Ectodermal cell (in vitro differentiated cells): ENCODE results near the gene BRF1.

Experiments used
- H3K27ac ChIP-seq: 2 replicates; pipeline ENCODE4 v1.7.0; 2013; ENCODE audit warnings: mild to moderate bottlenecking, low read depth, low read length; ENCODE audit not compliant: insufficient read depth, poor library complexity, severe bottlenecking
- H3K27me3 ChIP-seq: 2 replicates; pipeline ENCODE4 v1.7.0; 2013; ENCODE audit warnings: mild to moderate bottlenecking, low read length; ENCODE audit not compliant: insufficient read depth, control insufficient read depth, poor library complexity, severe bottlenecking
- H3K36me3 ChIP-seq: one replicate; pipeline ENCODE4 v1.7.0; 2013; ENCODE audit warnings: low read length; ENCODE audit not compliant: control insufficient read depth, insufficient read depth
- H3K4me1 ChIP-seq: one replicate; pipeline ENCODE4 v1.7.0; 2013; ENCODE audit warnings: low read length; ENCODE audit not compliant: control insufficient read depth, insufficient read depth
- H3K4me3 ChIP-seq: 2 replicates; pipeline ENCODE4 v1.7.0; 2013; ENCODE audit warnings: low read depth, low read length, control low read depth; ENCODE audit not compliant: insufficient read depth
- H3K9me3 ChIP-seq: 2 replicates; pipeline ENCODE4 v1.7.0; 2013; ENCODE audit warnings: mild to moderate bottlenecking, low read length, moderate library complexity; ENCODE audit not compliant: control insufficient read depth
- WGBS, 2 experiments: methylation state at CpG; one replicate each; pipeline ENCODE4 v1.1.7; 2013; ENCODE audit warnings: missing lambda C conversion rate in 2 of 2; 5-methylcytosine and 5-hydroxymethylcytosine counted together

Gene BRF1

GRCh38 chr14:105325303-105325702 lies 24.5 kb upstream of the BRF1 start:
- no peaks in the 10 kb centered on the region for H3K36me3 ChIP-seq
- no peak overlapping the region for H3K27ac ChIP-seq
- H3K4me3 ChIP-seq: no peak overlapping the region
- no peaks in the 10 kb centered on the region for H3K27me3 ChIP-seq
- 87 to 92% methylated on average over 9 of the region's 9 CpGs for WGBS, 2 experiments
- H3K4me1 ChIP-seq: peaks cover 47% of the 10 kb centered on the region
- no peaks in the 10 kb centered on the region for H3K9me3 ChIP-seq

GRCh38 chr14:105324871-105325270 lies 24.1 kb upstream of the BRF1 start:
- Histone ChIP-seq H3K36me3 (no peaks in the 10 kb centered on the region), H3K27me3 (no peaks in the 10 kb centered on the region), H3K27ac (no peak overlapping the region), H3K4me3 (no peak overlapping the region), H3K9me3 (no peaks in the 10 kb centered on the region), H3K4me1 (peaks cover 47% of the 10 kb centered on the region)
- 91 to 92% methylated on average over 12 of the region's 12 CpGs for WGBS, 2 experiments

GRCh38 chr14:105324080-105324778 lies 23.4 kb upstream of the BRF1 start:
- Histone ChIP-seq H3K27me3 (no peaks in the 10 kb centered on the region), H3K4me3 (no peak overlapping the region), H3K36me3 (no peaks in the 10 kb centered on the region), H3K9me3 (no peaks in the 10 kb centered on the region), H3K4me1 (peaks cover 47% of the 10 kb centered on the region), H3K27ac (no peak overlapping the region)
- WGBS, 2 experiments: 79 to 83% methylated on average over 30 of the region's 30 CpGs

- Histone ChIP-seq H3K27ac (no peak overlapping the region), H3K4me1 (peaks cover 47% of the 10 kb centered on the region), H3K9me3 (no peaks in the 10 kb centered on the region), H3K36me3 (no peaks in the 10 kb centered on the region), H3K27me3 (no peaks in the 10 kb centered on the region), H3K4me3 (no peak overlapping the region)
- 94 to 95% methylated on average over 13 of the region's 13 CpGs for WGBS, 2 experiments
Measured at GRCh38 chr14:105323663-105324062, 22.9 kb upstream of the BRF1 start.

- 90 to 92% methylated on average over 27 of the region's 27 CpGs for WGBS, 2 experiments
- no peak overlapping the region for H3K27ac ChIP-seq
- H3K4me1 ChIP-seq: peaks cover 40% of the 10 kb centered on the region
- H3K36me3 ChIP-seq: no peaks in the 10 kb centered on the region
- H3K4me3 ChIP-seq: no peak overlapping the region
- H3K27me3 ChIP-seq: no peaks in the 10 kb centered on the region
- no peaks in the 10 kb centered on the region for H3K9me3 ChIP-seq
Measured at GRCh38 chr14:105322791-105323556, 22.2 kb upstream of the BRF1 start.

GRCh38 chr14:105317546-105317945 lies 16.7 kb upstream of the BRF1 start:
- H3K36me3 ChIP-seq: no peaks in the 10 kb centered on the region
- no peak overlapping the region for H3K4me3 ChIP-seq
- H3K4me1 ChIP-seq: peaks cover 12% of the 10 kb centered on the region
- no peak overlapping the region for H3K27ac ChIP-seq
- H3K9me3 ChIP-seq: no peaks in the 10 kb centered on the region
- H3K27me3 ChIP-seq: peaks cover 28% of the 10 kb centered on the region
- 90 to 93% methylated on average over 11 of the region's 11 CpGs for WGBS, 2 experiments

- H3K27ac ChIP-seq: no peak overlapping the region
- H3K36me3 ChIP-seq: no peaks in the 10 kb centered on the region
- no peak overlapping the region for H3K4me3 ChIP-seq
- WGBS, 2 experiments: 94 to 95% methylated on average over 18 of the region's 18 CpGs
- peaks cover 28% of the 10 kb centered on the region for H3K27me3 ChIP-seq
- peaks cover 12% of the 10 kb centered on the region for H3K4me1 ChIP-seq
- no peaks in the 10 kb centered on the region for H3K9me3 ChIP-seq
Measured at GRCh38 chr14:105316968-105317510, 16.2 kb upstream of the BRF1 start.

- no peaks in the 10 kb centered on the region for H3K36me3 ChIP-seq
- H3K4me3 ChIP-seq: no peak overlapping the region
Measured at GRCh38 chr14:105316577-105316941, 15.8 kb upstream of the BRF1 start.

GRCh38 chr14:105315941-105316576 lies 15.3 kb upstream of the BRF1 start:
- WGBS, 2 experiments: 82 to 83% methylated on average over 15 of the region's 15 CpGs
- no peak overlapping the region for H3K27ac ChIP-seq
- no peaks in the 10 kb centered on the region for H3K36me3 ChIP-seq
- H3K9me3 ChIP-seq: no peaks in the 10 kb centered on the region
- peaks cover 28% of the 10 kb centered on the region for H3K27me3 ChIP-seq
- H3K4me3 ChIP-seq: peak overlapping the region; percentile 60
- H3K4me1 ChIP-seq: peaks cover 12% of the 10 kb centered on the region

More at GRCh38 chr14:105316577-105316941, 15.8 kb upstream of the BRF1 start:
- peaks cover 12% of the 10 kb centered on the region for H3K4me1 ChIP-seq
- H3K27me3 ChIP-seq: peaks cover 28% of the 10 kb centered on the region
- no peaks in the 10 kb centered on the region for H3K9me3 ChIP-seq
- 88 to 90% methylated on average over 10 of the region's 10 CpGs for WGBS, 2 experiments
- H3K27ac ChIP-seq: no peak overlapping the region

- Histone ChIP-seq H3K27me3 (peaks cover 28% of the 10 kb centered on the region), H3K4me3 (peak overlapping the region; percentile 60), H3K27ac (no peak overlapping the region), H3K4me1 (peaks cover 12% of the 10 kb centered on the region), H3K36me3 (no peaks in the 10 kb centered on the region), H3K9me3 (no peaks in the 10 kb centered on the region)
- 1 to 2% methylated on average over 54 of the region's 54 CpGs for WGBS, 2 experiments
Measured at GRCh38 chr14:105315211-105315721, 14.5 kb upstream of the BRF1 start.
